Esophagus squamous epithelium (tissue), 4 donors: ENCODE results near the gene SPC24.

Source experiments
- CTCF ChIP-seq, 6 experiments: fragments of 450-650 bp in 4 of 6; fragments of 200-600 bp in 2 of 6; sonication (generic) in 2 of 6; IDR thresholded peaks; one replicate each; pipeline ENCODE4 v1.5.1; 2016 to 2019; ENCODE audit warnings: antibody characterized with exemption in 6 of 6, mild to moderate bottlenecking in 4 of 6, moderate library complexity in 4 of 6
- POLR2A ChIP-seq, 4 donors: fragments of 450-650 bp; IDR thresholded peaks; one replicate each; pipeline ENCODE4 v1.6.1; 2017; ENCODE audit warnings: antibody characterized with exemption in 4 of 4, mild to moderate bottlenecking in 4 of 4, moderate library complexity in 3 of 4

- TF ChIP-seq CTCF (IDR thresholded peaks at IDR 0.05) (no peak), POLR2A (IDR thresholded peaks at IDR 0.05) (no peak)
Measured at GRCh38 chr19:11179716-11180297, 24.2 kb upstream of the SPC24 start.
